HG03460 (cell line): ENCODE measurements around the gene PDIA5.
"Not testable (repeated sequence)": the region's sequence is repeated elsewhere in the genome, so short reads cannot be mapped to it uniquely, and the experiment has no call there.

Experiments
- ATAC-seq: cut with Tn5 transposase; IDR thresholded peaks from one replicate; pipeline ENCODE4 v1.9.1; 2021; ENCODE audit not compliant: unreplicated experiment

Gene PDIA5

GRCh38 chr3:123141276-123141675 lies 74.5 kb downstream of the PDIA5 start:
- ATAC-seq, result no peak

- ATAC-seq, result no peak
These were observed 77.0 kb downstream of the PDIA5 start for GRCh38 chr3:123143669-123144411.

GRCh38 chr3:123147754-123148535 lies 81.1 kb downstream of the PDIA5 start:
- ATAC-seq, result no peak

- no peak for ATAC-seq
These were observed 81.9 kb downstream of the PDIA5 start for GRCh38 chr3:123148772-123149171.

GRCh38 chr3:123149525-123149924 lies 82.7 kb downstream of the PDIA5 start:
- ATAC-seq, result no peak

- no peak for ATAC-seq
These were observed 83.8 kb downstream of the PDIA5 start for GRCh38 chr3:123150449-123151215.

GRCh38 chr3:123151251-123151705 lies 84.5 kb downstream of the PDIA5 start:
- ATAC-seq, result no peak

GRCh38 chr3:123151853-123152420 lies 85.1 kb downstream of the PDIA5 start:
- ATAC-seq, result not testable (repeated sequence)

- ATAC-seq, result no peak
These were observed 85.9 kb downstream of the PDIA5 start for GRCh38 chr3:123152687-123153086.

- no peak for ATAC-seq
These were observed 86.5 kb downstream of the PDIA5 start for GRCh38 chr3:123153125-123154019.

- no peak for ATAC-seq
These were observed 87.5 kb downstream of the PDIA5 start for GRCh38 chr3:123154020-123154985.

- no peak for ATAC-seq
These were observed 88.7 kb downstream of the PDIA5 start for GRCh38 chr3:123155471-123156011.

- ATAC-seq, result no peak
These were observed 89.6 kb downstream of the PDIA5 start for GRCh38 chr3:123156276-123156995.

- ATAC-seq, result no peak
These were observed 90.4 kb downstream of the PDIA5 start for GRCh38 chr3:123157209-123157597.

GRCh38 chr3:123157598-123158287 lies 90.9 kb downstream of the PDIA5 start:
- ATAC-seq, result no peak

GRCh38 chr3:123158330-123158729 lies 91.5 kb downstream of the PDIA5 start:
- no peak for ATAC-seq

GRCh38 chr3:123158899-123159390 lies 92.1 kb downstream of the PDIA5 start:
- no peak for ATAC-seq
